NCI-H748 treated with DMSO at 0.1 percent for 48 hours (cell line): ENCODE results near the gene CCDC120.
A peak's percentile ranks its signal among the peaks of the same experiment; 100 is the strongest.

Experiments
- DNase-seq: peaks from one replicate; lab custom pipeline; 2025; lab: John Stamatoyannopoulos, UW

The CCDC120 gene

GRCh38 chrX:49058794-49059193 is at the start of gene CCDC120:
Gene CCDC120 (plus strand): TSS chrX:49058999. CDS start chrX:49062042, 3,043 bp downstream.
- no peak for DNase-seq

- no peak for DNase-seq
Observed at GRCh38 chrX:49019050-49019449, 39.7 kb upstream of the CCDC120 start.

GRCh38 chrX:49019599-49020249 is 39.1 kb upstream of the CCDC120 start:
- DNase-seq: no peak

- DNase-seq: no peak
Observed at GRCh38 chrX:49029876-49030275, 28.9 kb upstream of the CCDC120 start.

- DNase-seq: no peak
Observed at GRCh38 chrX:49030283-49030682, 28.5 kb upstream of the CCDC120 start.

- no peak for DNase-seq
Observed at GRCh38 chrX:49037883-49038475, 20.8 kb upstream of the CCDC120 start.

GRCh38 chrX:49039598-49040375 is 19.0 kb upstream of the CCDC120 start:
- no peak for DNase-seq

- no peak for DNase-seq
Observed at GRCh38 chrX:49040376-49040955, 18.3 kb upstream of the CCDC120 start.

- DNase-seq: no peak
Observed at GRCh38 chrX:49041744-49042580, 16.8 kb upstream of the CCDC120 start.

GRCh38 chrX:49042581-49043219 is 16.1 kb upstream of the CCDC120 start:
- no peak for DNase-seq

- DNase-seq: peak; percentile 94
Observed at GRCh38 chrX:49043220-49043986, 15.4 kb upstream of the CCDC120 start, which contains the start of gene TFE3. Gene TFE3 (minus strand): TSS chrX:49043357. CDS start chrX:49043226, 131 bp downstream.

GRCh38 chrX:49043987-49044281 is 14.9 kb upstream of the CCDC120 start:
- DNase-seq: no peak

- DNase-seq: peak; percentile 54
Observed at GRCh38 chrX:49053223-49054072, 5.4 kb upstream of the CCDC120 start.

- no peak for DNase-seq
Observed at GRCh38 chrX:49054073-49054762, 4.6 kb upstream of the CCDC120 start.

GRCh38 chrX:49059201-49059600 is 402 bp downstream of the CCDC120 start:
- no peak for DNase-seq

- DNase-seq: no peak
Observed at GRCh38 chrX:49059681-49060085, 884 bp downstream of the CCDC120 start.

GRCh38 chrX:49060914-49061313 is 2.1 kb downstream of the CCDC120 start:
- DNase-seq: no peak

GRCh38 chrX:49061490-49061889 is 2.7 kb downstream of the CCDC120 start:
- DNase-seq: no peak

GRCh38 chrX:49061916-49062315 is 3.1 kb downstream of the CCDC120 start:
- no peak for DNase-seq
